HEK293 (cell line): ENCODE data around the gene GIMD1.

Experiments used
- CTCF ChIA-PET: fragments of 350-600 bp; formaldehyde crosslinking; extraction: SDS; loops from one replicate; lab custom pipeline; 2021; ENCODE audit warnings: antibody characterized with exemption; lab: Yijun Ruan, JAX
- POLR2A ChIA-PET: fragments of 300-600 bp; formaldehyde crosslinking; extraction: SDS; loops from one replicate; lab custom pipeline; 2020; ENCODE audit warnings: antibody characterized with exemption, inconsistent platforms; lab: Yijun Ruan, JAX
- H3K27ac ChIP-seq: fragments of 200-500 bp; sonication (Bioruptor generic); 2 replicates; pipeline ENCODE4 v1.5.1; 2014; ENCODE audit warnings: low read depth, low read length, control low read depth, inconsistent platforms; ENCODE audit errors: extremely low read depth
- H3K36me3 ChIP-seq, 2 experiments: fragments of 200-500 bp in 1 of 2; sonication (Bioruptor generic) in 1 of 2; 1 replicate in 1 of 2; 2 replicates in 1 of 2; pipeline ENCODE4 v1.5.1; 2014 to 2017; ENCODE audit warnings: inconsistent platforms in 2 of 2, low read length in 2 of 2; ENCODE audit not compliant: control insufficient read depth in 2 of 2, insufficient read depth in 1 of 2
- H3K4me1 ChIP-seq: fragments of 200-500 bp; sonication (Bioruptor generic); 2 replicates; pipeline ENCODE4 v1.5.1; 2014; ENCODE audit warnings: mild to moderate bottlenecking, low read length, inconsistent platforms; ENCODE audit not compliant: control insufficient read depth, insufficient read depth
- H3K4me3 ChIP-seq: 2 replicates; pipeline ENCODE4 v1.5.1; 2011; ENCODE audit warnings: low read depth, mild to moderate bottlenecking, control low read depth, low read length, moderate library complexity
- H3K9me3 ChIP-seq: fragments of 200-500 bp; sonication (Bioruptor generic); 2 replicates; pipeline ENCODE4 v1.5.1; 2014; ENCODE audit warnings: low read depth, low read length, inconsistent platforms; ENCODE audit not compliant: control insufficient read depth, insufficient read depth
- ZBTB21 ChIP-seq: fragments of 450-650 bp; formaldehyde crosslinking; IDR thresholded peaks from 2 replicates; pipeline ENCODE4 v1.5.1; 2017; ENCODE audit warnings: missing biosample characterization, missing genetic modification characterization
- ZNF112 ChIP-seq: fragments of 450-650 bp; formaldehyde crosslinking; IDR thresholded peaks from 2 replicates; pipeline ENCODE4 v1.5.0; 2017; ENCODE audit warnings: missing biosample characterization, missing genetic modification characterization
- ZNF138 ChIP-seq: fragments of 450-650 bp; formaldehyde crosslinking; IDR thresholded peaks from 2 replicates; pipeline ENCODE4 v1.5.1; 2016; ENCODE audit warnings: missing biosample characterization, missing genetic modification characterization, borderline replicate concordance
- ZNF146 ChIP-seq: fragments of 450-650 bp; formaldehyde crosslinking; IDR thresholded peaks from 2 replicates; pipeline ENCODE4 v1.5.1; 2016; ENCODE audit warnings: missing biosample characterization, missing genetic modification characterization
- ZNF24 ChIP-seq: fragments of 450-650 bp; formaldehyde crosslinking; IDR thresholded peaks from 2 replicates; pipeline ENCODE4 v1.5.1; 2016; ENCODE audit warnings: missing biosample characterization, missing genetic modification characterization
- ZNF391 ChIP-seq: fragments of 450-650 bp; formaldehyde crosslinking; IDR thresholded peaks from 2 replicates; pipeline ENCODE4 v1.5.1; 2016; ENCODE audit warnings: low read depth, missing biosample characterization, missing genetic modification characterization, borderline replicate concordance
- ZNF416 ChIP-seq: fragments of 450-650 bp; formaldehyde crosslinking; IDR thresholded peaks from 2 replicates; pipeline ENCODE4 v1.5.1; 2016; ENCODE audit warnings: missing biosample characterization, missing genetic modification characterization
- ZNF433 ChIP-seq: fragments of 450-650 bp; formaldehyde crosslinking; IDR thresholded peaks from 2 replicates; pipeline ENCODE4 v1.5.1; 2016; ENCODE audit warnings: missing biosample characterization, missing genetic modification characterization, low read depth
- ZNF558 ChIP-seq: fragments of 450-650 bp; formaldehyde crosslinking; IDR thresholded peaks from 2 replicates; pipeline ENCODE4 v1.5.1; 2016; ENCODE audit warnings: missing biosample characterization, missing genetic modification characterization
- ZNF629 ChIP-seq: fragments of 450-650 bp; formaldehyde crosslinking; IDR thresholded peaks from 2 replicates; pipeline ENCODE4 v1.5.1; 2017; ENCODE audit warnings: missing biosample characterization, missing genetic modification characterization
- ZNF830 ChIP-seq: fragments of 450-650 bp; IDR thresholded peaks from 2 replicates; pipeline ENCODE4 v1.5.0; 2018; ENCODE audit warnings: missing biosample characterization, missing genetic modification characterization, low read depth, mild to moderate bottlenecking, moderate library complexity
- ZNF837 ChIP-seq: fragments of 450-650 bp; formaldehyde crosslinking; IDR thresholded peaks from 2 replicates; pipeline ENCODE4 v1.5.1; 2016; ENCODE audit warnings: missing biosample characterization, missing genetic modification characterization
- ZSCAN23 ChIP-seq: fragments of 450-650 bp; formaldehyde crosslinking; IDR thresholded peaks from 2 replicates; pipeline ENCODE4 v1.5.1; 2016; ENCODE audit warnings: missing biosample characterization, missing genetic modification characterization
- ZSCAN30 ChIP-seq: fragments of 450-650 bp; IDR thresholded peaks from 2 replicates; pipeline ENCODE4 v1.5.1; 2018; ENCODE audit warnings: missing biosample characterization, mild to moderate bottlenecking, missing genetic modification characterization, moderate library complexity
- TF ChIP-seq, protein P1 (sequence below): fragments of 450-650 bp; formaldehyde crosslinking; IDR thresholded peaks from 2 replicates; pipeline ENCODE4 v1.5.1; 2016; ENCODE audit warnings: missing biosample characterization, missing genetic modification characterization
- TF ChIP-seq, protein P2 (sequence below): fragments of 450-650 bp; formaldehyde crosslinking; IDR thresholded peaks from 2 replicates; pipeline ENCODE4 v1.5.1; 2016; ENCODE audit warnings: missing biosample characterization, missing genetic modification characterization
- TF ChIP-seq, protein P3 (sequence below): fragments of 450-650 bp; formaldehyde crosslinking; IDR thresholded peaks from 2 replicates; pipeline ENCODE4 v1.5.1; 2016; ENCODE audit warnings: missing biosample characterization, missing genetic modification characterization
- TF ChIP-seq, protein P4 (sequence below): fragments of 450-650 bp; formaldehyde crosslinking; optimal IDR thresholded peaks from 2 replicates; pipeline ENCODE3; 2016; ENCODE audit warnings: missing biosample characterization, mild to moderate bottlenecking, missing genetic modification characterization
- TF ChIP-seq, protein P5 (sequence below): fragments of 450-650 bp; formaldehyde crosslinking; IDR thresholded peaks from 2 replicates; pipeline ENCODE4 v1.5.1; 2016; ENCODE audit warnings: missing biosample characterization, missing genetic modification characterization
- TF ChIP-seq, protein P6 (sequence below): fragments of 450-650 bp; formaldehyde crosslinking; IDR thresholded peaks from 2 replicates; pipeline ENCODE4 v1.5.1; 2016; ENCODE audit warnings: missing biosample characterization, missing genetic modification characterization
- TF ChIP-seq, protein P7 (sequence below): fragments of 450-650 bp; formaldehyde crosslinking; IDR thresholded peaks from 2 replicates; pipeline ENCODE4 v1.5.1; 2016; ENCODE audit warnings: missing biosample characterization, missing genetic modification characterization

The GIMD1 gene

GRCh38 chr4:106414366-106414765, 45.8 kb upstream of the GIMD1 start (continued):
- TF ChIP-seq, protein P1, sequence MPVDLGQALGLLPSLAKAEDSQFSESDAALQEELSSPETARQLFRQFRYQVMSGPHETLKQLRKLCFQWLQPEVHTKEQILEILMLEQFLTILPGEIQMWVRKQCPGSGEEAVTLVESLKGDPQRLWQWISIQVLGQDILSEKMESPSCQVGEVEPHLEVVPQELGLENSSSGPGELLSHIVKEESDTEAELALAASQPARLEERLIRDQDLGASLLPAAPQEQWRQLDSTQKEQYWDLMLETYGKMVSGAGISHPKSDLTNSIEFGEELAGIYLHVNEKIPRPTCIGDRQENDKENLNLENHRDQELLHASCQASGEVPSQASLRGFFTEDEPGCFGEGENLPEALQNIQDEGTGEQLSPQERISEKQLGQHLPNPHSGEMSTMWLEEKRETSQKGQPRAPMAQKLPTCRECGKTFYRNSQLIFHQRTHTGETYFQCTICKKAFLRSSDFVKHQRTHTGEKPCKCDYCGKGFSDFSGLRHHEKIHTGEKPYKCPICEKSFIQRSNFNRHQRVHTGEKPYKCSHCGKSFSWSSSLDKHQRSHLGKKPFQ (tag by site-specific recombination), result no peak
- TF ChIP-seq ZNF830 (tag by site-specific recombination), result no peak
- TF ChIP-seq ZNF391 (tag by site-specific recombination), result no peak
- no peak for TF ChIP-seq ZNF24 (tag by site-specific recombination)
- TF ChIP-seq, protein P2, sequence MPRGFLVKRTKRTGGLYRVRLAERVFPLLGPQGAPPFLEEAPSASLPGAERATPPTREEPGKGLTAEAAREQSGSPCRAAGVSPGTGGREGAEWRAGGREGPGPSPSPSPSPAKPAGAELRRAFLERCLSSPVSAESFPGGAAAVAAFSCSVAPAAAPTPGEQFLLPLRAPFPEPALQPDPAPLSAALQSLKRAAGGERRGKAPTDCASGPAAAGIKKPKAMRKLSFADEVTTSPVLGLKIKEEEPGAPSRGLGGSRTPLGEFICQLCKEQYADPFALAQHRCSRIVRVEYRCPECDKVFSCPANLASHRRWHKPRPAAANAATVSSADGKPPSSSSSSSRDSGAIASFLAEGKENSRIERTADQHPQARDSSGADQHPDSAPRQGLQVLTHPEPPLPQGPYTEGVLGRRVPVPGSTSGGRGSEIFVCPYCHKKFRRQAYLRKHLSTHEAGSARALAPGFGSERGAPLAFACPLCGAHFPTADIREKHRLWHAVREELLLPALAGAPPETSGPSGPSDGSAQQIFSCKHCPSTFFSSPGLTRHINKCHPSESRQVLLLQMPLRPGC (tag by site-specific recombination), result no peak
- TF ChIP-seq ZNF146 (tag by site-specific recombination), result no peak
- TF ChIP-seq, protein P3, sequence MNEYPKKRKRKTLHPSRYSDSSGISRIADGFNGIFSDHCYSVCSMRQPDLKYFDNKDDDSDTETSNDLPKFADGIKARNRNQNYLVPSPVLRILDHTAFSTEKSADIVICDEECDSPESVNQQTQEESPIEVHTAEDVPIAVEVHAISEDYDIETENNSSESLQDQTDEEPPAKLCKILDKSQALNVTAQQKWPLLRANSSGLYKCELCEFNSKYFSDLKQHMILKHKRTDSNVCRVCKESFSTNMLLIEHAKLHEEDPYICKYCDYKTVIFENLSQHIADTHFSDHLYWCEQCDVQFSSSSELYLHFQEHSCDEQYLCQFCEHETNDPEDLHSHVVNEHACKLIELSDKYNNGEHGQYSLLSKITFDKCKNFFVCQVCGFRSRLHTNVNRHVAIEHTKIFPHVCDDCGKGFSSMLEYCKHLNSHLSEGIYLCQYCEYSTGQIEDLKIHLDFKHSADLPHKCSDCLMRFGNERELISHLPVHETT (tag by site-specific recombination), result no peak
- no peak for TF ChIP-seq ZSCAN23 (tag by site-specific recombination)
- no peak for TF ChIP-seq ZNF433 (tag by site-specific recombination)
- no peak for TF ChIP-seq ZNF112
- TF ChIP-seq ZNF416 (tag by site-specific recombination), result no peak
- TF ChIP-seq, protein P4, sequence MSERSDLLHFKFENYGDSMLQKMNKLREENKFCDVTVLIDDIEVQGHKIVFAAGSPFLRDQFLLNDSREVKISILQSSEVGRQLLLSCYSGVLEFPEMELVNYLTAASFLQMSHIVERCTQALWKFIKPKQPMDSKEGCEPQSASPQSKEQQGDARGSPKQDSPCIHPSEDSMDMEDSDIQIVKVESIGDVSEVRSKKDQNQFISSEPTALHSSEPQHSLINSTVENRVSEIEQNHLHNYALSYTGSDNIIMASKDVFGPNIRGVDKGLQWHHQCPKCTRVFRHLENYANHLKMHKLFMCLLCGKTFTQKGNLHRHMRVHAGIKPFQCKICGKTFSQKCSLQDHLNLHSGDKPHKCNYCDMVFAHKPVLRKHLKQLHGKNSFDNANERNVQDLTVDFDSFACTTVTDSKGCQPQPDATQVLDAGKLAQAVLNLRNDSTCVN (tag by site-specific recombination), result no peak

GRCh38 chr4:106409901-106410889, 41.6 kb upstream of the GIMD1 start:
- Histone ChIP-seq H3K27ac (no peak overlapping the region), H3K36me3 (no peaks in the 10 kb centered on the region), H3K9me3 (no peaks in the 10 kb centered on the region), H3K4me1 (no peaks in the 10 kb centered on the region), H3K4me3 (no peak overlapping the region)
- ChIA-PET POLR2A (no interaction called here), CTCF (no interaction called here)
- TF ChIP-seq ZNF629 (no peak), ZBTB21 (tag by site-specific recombination) (no peak), ZNF837 (tag by site-specific recombination) (no peak), ZNF138 (tag by site-specific recombination) (no peak), ZSCAN30 (tag by site-specific recombination) (no peak), ZNF558 (tag by site-specific recombination) (no peak)
- TF ChIP-seq, protein P5, sequence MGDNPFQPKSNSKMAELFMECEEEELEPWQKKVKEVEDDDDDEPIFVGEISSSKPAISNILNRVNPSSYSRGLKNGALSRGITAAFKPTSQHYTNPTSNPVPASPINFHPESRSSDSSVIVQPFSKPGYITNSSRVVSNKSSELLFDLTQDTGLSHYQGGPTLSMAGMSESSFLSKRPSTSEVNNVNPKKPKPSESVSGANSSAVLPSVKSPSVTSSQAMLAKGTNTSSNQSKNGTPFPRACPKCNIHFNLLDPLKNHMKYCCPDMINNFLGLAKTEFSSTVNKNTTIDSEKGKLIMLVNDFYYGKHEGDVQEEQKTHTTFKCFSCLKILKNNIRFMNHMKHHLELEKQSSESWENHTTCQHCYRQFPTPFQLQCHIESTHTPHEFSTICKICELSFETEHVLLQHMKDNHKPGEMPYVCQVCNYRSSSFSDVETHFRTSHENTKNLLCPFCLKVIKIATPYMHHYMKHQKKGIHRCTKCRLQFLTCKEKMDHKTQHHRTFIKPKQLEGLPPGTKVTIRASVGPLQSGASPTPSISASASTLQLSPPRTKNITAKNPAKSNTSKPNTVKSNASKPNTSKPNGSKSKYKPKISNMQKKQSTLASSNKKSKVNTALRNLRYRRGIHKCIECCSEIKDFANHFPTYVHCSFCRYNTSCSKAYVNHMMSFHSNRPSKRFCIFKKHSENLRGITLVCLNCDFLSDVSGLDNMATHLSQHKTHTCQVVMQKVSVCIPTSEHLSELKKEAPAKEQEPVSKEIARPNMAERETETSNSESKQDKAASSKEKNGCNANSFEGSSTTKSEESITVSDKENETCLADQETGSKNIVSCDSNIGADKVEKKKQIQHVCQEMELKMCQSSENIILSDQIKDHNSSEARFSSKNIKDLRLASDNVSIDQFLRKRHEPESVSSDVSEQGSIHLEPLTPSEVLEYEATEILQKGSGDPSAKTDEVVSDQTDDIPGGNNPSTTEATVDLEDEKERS (tag by site-specific recombination), result no peak
- TF ChIP-seq, protein P2 (tag by site-specific recombination), result no peak
- TF ChIP-seq, protein P6, sequence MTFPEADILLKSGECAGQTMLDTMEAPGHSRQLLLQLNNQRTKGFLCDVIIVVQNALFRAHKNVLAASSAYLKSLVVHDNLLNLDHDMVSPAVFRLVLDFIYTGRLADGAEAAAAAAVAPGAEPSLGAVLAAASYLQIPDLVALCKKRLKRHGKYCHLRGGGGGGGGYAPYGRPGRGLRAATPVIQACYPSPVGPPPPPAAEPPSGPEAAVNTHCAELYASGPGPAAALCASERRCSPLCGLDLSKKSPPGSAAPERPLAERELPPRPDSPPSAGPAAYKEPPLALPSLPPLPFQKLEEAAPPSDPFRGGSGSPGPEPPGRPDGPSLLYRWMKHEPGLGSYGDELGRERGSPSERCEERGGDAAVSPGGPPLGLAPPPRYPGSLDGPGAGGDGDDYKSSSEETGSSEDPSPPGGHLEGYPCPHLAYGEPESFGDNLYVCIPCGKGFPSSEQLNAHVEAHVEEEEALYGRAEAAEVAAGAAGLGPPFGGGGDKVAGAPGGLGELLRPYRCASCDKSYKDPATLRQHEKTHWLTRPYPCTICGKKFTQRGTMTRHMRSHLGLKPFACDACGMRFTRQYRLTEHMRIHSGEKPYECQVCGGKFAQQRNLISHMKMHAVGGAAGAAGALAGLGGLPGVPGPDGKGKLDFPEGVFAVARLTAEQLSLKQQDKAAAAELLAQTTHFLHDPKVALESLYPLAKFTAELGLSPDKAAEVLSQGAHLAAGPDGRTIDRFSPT (tag by site-specific recombination), result no peak
- TF ChIP-seq, protein P7, sequence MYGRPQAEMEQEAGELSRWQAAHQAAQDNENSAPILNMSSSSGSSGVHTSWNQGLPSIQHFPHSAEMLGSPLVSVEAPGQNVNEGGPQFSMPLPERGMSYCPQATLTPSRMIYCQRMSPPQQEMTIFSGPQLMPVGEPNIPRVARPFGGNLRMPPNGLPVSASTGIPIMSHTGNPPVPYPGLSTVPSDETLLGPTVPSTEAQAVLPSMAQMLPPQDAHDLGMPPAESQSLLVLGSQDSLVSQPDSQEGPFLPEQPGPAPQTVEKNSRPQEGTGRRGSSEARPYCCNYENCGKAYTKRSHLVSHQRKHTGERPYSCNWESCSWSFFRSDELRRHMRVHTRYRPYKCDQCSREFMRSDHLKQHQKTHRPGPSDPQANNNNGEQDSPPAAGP (tag by site-specific recombination), result no peak
